HepG2 (cell line): ENCODE data around the gene POU2AF2. TPM values are rescaled to one million over a fixed set of nuclear protein-coding genes. Genes with fewer than 3 reads are reported as not detected.
"Not testable (repeated sequence)": the region's sequence is repeated elsewhere in the genome, so short reads cannot be mapped to it uniquely, and the experiment has no call there.

Experiments used
- ATAC-seq: fragments of 200-7000 bp; cut with Tn5 transposase; 3 replicates; pipeline ENCODE4 v1.9.1; 2020; ENCODE audit warnings: mild to moderate bottlenecking, moderate library complexity
- BruUV-seq: library from RNA; stranded (reverse); fragments of 400-500 nt; replicated peaks from 2 replicates; lab custom pipeline; 2021; lab: Mats Ljungman, UMichigan
- CTCF ChIA-PET: fragments of 300-600 bp; formaldehyde crosslinking; extraction: SDS; loops from one replicate; lab custom pipeline; 2021; ENCODE audit warnings: low total read pairs, inconsistent platforms, low intra/inter-chr PET ratio; lab: Yijun Ruan, JAX
- POLR2A ChIA-PET: fragments of 350-600 bp; sonication (Branson Sonifier 250); formaldehyde crosslinking; loops from one replicate; lab custom pipeline; 2020; ENCODE audit warnings: antibody characterized with exemption, inconsistent platforms; lab: Yijun Ruan, JAX
- DNase-seq: peaks from one replicate; pipeline ENCODE4 v3.0.0-alpha.2; 2015; ENCODE audit warnings: low spot score
- FAIRE-seq: peaks from 3 replicates; lab custom pipeline; 2011; peaks lifted over from hg19 to GRCh38; lab: Jason Lieb, UNC
- H2AFZ ChIP-seq: one replicate; pipeline ENCODE4 v1.6.1; 2011; ENCODE audit warnings: low read length, inconsistent platforms
- H3K27ac ChIP-seq: fragments of 300-600 bp; 3 replicates; pipeline ENCODE4 v1.8.0; 2011; ENCODE audit warnings: mixed run types, mild to moderate bottlenecking, mixed read lengths, low read length, inconsistent platforms; ENCODE audit not compliant: insufficient read depth; ENCODE audit errors: extremely low read length
- H3K27me3 ChIP-seq, 2 experiments: fragments of 200-600 bp in 1 of 2; 2 replicates in 1 of 2; 3 replicates in 1 of 2; pipeline versions ENCODE4 v1.6.0 to v1.8.0; 2011; ENCODE audit warnings: low read length in 2 of 2, mild to moderate bottlenecking in 2 of 2, moderate library complexity in 2 of 2, inconsistent platforms in 1 of 2; ENCODE audit not compliant: insufficient read depth in 2 of 2, control insufficient read depth in 1 of 2
- H3K36me3 ChIP-seq, 2 experiments: fragments of 200-600 bp in 1 of 2; replicated peaks in 1 of 2; 2 replicates in 1 of 2; 3 replicates in 1 of 2; pipeline versions ENCODE4 v1.5.1 to v1.8.0; 2011; ENCODE audit warnings: low read length in 2 of 2, inconsistent platforms in 1 of 2; ENCODE audit not compliant: insufficient read depth in 2 of 2, control insufficient read depth in 1 of 2
- H3K4me1 ChIP-seq: 2 replicates; pipeline ENCODE4 v1.5.1; 2012; ENCODE audit warnings: low read length, inconsistent platforms; ENCODE audit not compliant: insufficient read depth
- H3K4me2 ChIP-seq: 2 replicates; pipeline ENCODE4 v1.6.0; 2011; ENCODE audit warnings: low read depth, low read length, inconsistent platforms
- H3K4me3 ChIP-seq, 3 experiments: fragments of 200-600 bp in 1 of 3; sonication (generic), shearing (Covaris generic) in 1 of 3; replicated peaks in 1 of 3; 2 replicates each; pipeline ENCODE4 v1.5.1; 2011 to 2016; ENCODE audit warnings: low read length in 3 of 3, inconsistent platforms in 2 of 3, low read depth in 2 of 3, mild to moderate bottlenecking in 2 of 3, control low read depth in 1 of 3, mixed read lengths in 1 of 3; ENCODE audit not compliant: insufficient read depth in 1 of 3
- H3K79me2 ChIP-seq: one replicate; pipeline ENCODE4 v1.6.1; 2011; ENCODE audit warnings: low read length, inconsistent platforms; ENCODE audit not compliant: insufficient read depth
- H3K9ac ChIP-seq: 2 replicates; pipeline ENCODE4 v1.6.0; 2011; ENCODE audit warnings: mild to moderate bottlenecking, low read depth, low read length, inconsistent platforms; ENCODE audit not compliant: insufficient read depth
- H3K9me3 ChIP-seq: 2 replicates; pipeline ENCODE4 v1.5.1; 2012; ENCODE audit warnings: mild to moderate bottlenecking, low read length
- H4K20me1 ChIP-seq: 2 replicates; pipeline ENCODE4 v1.6.0; 2011; ENCODE audit warnings: inconsistent platforms, mild to moderate bottlenecking, low read length, moderate library complexity; ENCODE audit not compliant: insufficient read depth
- MTF2 ChIP-seq: sonication (generic); formaldehyde crosslinking; IDR thresholded peaks from 2 replicates; pipeline ENCODE4 v1.5.0; 2020; ENCODE audit warnings: missing genetic modification reagents, borderline replicate concordance
- RAD21 ChIP-seq: fragments of 450-650 bp; formaldehyde crosslinking; IDR thresholded peaks from 2 replicates; pipeline ENCODE4 v1.5.0; 2020; ENCODE audit warnings: mild to moderate bottlenecking
- ZFP36 ChIP-seq: fragments of 150-350 bp; IDR thresholded peaks from 2 replicates; pipeline ENCODE4 v1.6.1; 2018; ENCODE audit warnings: borderline replicate concordance, low read length, low read depth; ENCODE audit not compliant: partially characterized antibody
- ZIK1 ChIP-seq: sonication (generic); formaldehyde crosslinking; IDR thresholded peaks from 2 replicates; pipeline ENCODE4 v1.5.0; 2020; ENCODE audit warnings: mild to moderate bottlenecking, low read depth, missing genetic modification reagents, borderline replicate concordance
- WGBS: methylation state at CpG from one replicate; pipeline ENCODE4 v1.1.6; 2017; ENCODE audit warnings: low lambda C conversion rate; 5-methylcytosine and 5-hydroxymethylcytosine counted together
- in situ Hi-C: cut with HindIII; loops from 2 replicates; pipeline ENCODE4 v1.10.0; 2017; ENCODE audit warnings: low pct_unique_long_range_greater_than_20kb; ENCODE audit not compliant: extremely low pct_ligation_motif_present
- intact Hi-C: fragments of 100-400 bp; cut with micrococcal nuclease; formaldehyde crosslinking; loops from one replicate; pipeline ENCODE4 v1.10.0; 2022; ENCODE audit not compliant: unreplicated experiment
- polyA plus RNA-seq, 8 experiments: library from polyadenylated mRNA; depleted of rRNA in 3 of 8; stranded (reverse) in 7 of 8; unstranded in 1 of 8; fragments of >200 nt; fragmentation: Illumina TruSeq in 4 of 8; extraction: Trizol in 4 of 8; gene quantifications; 2 replicates each; pipeline versions ENCODE4 v1.2.1 to v1.2.3, GENCODE V29; 2011 to 2016; ENCODE audit warnings: low read depth in 4 of 8, missing spikeins in 1 of 8, mixed read lengths in 1 of 8; ENCODE audit not compliant: insufficient read depth in 1 of 8
- total RNA-seq, 5 experiments: library from RNA; depleted of rRNA; stranded (reverse); fragments of >200 nt; fragmentation: Illumina TruSeq; extraction: Trizol; gene quantifications; 2 replicates each; pipeline ENCODE4 v1.2.3, GENCODE V29; 2016; ENCODE audit warnings: low read depth in 1 of 5

The POU2AF2 gene
- total and polyA plus RNA-seq, 2 of the 13 experiments (the other 11 are each of a cell fraction or from before 2014, with no cell fraction given), result 0.11 TPM; not detected in 1

DNA sequence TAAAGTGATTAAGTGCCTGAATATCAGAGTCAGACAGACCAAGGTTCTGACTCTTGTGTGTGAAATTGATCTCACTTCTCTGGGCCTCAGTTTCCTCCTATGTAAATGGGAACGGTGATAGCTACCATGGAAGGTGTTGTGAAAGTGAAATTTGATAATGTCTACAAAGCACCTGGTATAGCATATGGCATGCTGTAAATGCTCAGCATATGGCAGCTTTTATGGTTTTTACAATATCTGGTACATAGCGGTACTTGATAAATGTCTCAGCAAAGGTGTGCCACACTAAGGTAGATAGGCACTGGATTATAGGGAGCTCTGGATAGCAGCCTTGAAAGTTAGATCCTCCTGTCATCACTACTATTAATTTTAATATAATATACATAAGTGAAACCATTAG lies 19.9 kb downstream of the POU2AF2 start:
- intact Hi-C loops, result no loop called here
- ChIA-PET POLR2A (no interaction called here), CTCF (no interaction called here)
- Histone ChIP-seq H3K9ac (no peak overlapping the region), H3K27ac (no peak overlapping the region), H3K4me3 (no peak overlapping the region), H3K4me2 (no peak overlapping the region), H3K4me1 (peaks cover 28% of the 10 kb centered on the region), H4K20me1 (no peaks in the 10 kb centered on the region), H3K9me3 (no peaks in the 10 kb centered on the region), H2AFZ (no peak overlapping the region), H3K36me3 (no peaks in the 10 kb centered on the region), H3K27me3 (no peaks in the 10 kb centered on the region; a peak in 1 of 5 replicates), H3K79me2 (no peaks in the 10 kb centered on the region)
- in situ Hi-C loops, result no loop called here
- DNase-seq, result no peak
- TF ChIP-seq MTF2 (CRISPR knock-in tag) (no peak), RAD21 (no peak), ZFP36 (no peak), ZIK1 (CRISPR knock-in tag) (no peak)
- ATAC-seq, result no peak
- BruUV-seq, result no TSS peak
- WGBS, result 66% methylated on average over 2 of the region's 2 CpGs
- no peak for FAIRE-seq

DNA sequence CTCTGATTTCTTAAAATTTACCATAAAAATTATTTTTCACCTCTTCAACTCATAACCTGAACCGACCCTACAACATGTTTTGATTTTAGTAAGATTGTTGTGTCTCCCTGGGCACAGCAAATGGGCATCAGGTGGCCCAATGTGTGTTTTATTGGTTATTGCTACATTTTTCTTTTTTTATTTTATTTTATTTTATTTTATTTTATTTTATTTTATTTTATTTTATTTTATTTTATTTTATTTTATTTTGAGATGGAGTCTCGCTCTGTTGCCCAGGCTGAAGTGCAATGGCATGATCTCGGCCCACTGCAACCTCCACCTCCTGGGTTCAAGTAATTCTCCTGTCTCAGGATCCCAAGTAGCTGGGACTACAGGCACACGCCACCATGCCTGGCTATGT lies 22.8 kb downstream of the POU2AF2 start:
- ATAC-seq, H3K4me2 ChIP-seq, H3K36me3 ChIP-seq, BruUV-seq, H3K4me3 ChIP-seq, CTCF ChIA-PET, H3K27ac ChIP-seq, intact Hi-C loops, in situ Hi-C loops, H2AFZ ChIP-seq, DNase-seq, H3K9ac ChIP-seq, POLR2A ChIA-PET, FAIRE-seq, H4K20me1 ChIP-seq, H3K79me2 ChIP-seq, H3K27me3 ChIP-seq, H3K9me3 ChIP-seq: not testable (repeated sequence)
- H3K4me1 ChIP-seq, result peaks cover 35% of the 10 kb centered on the region
- WGBS, result 27% methylated on average over 4 of the region's 4 CpGs
